KOPT-K1 (cell line): ENCODE results near the gene NUP50.
A peak's percentile ranks its signal among the peaks of the same experiment; 100 is the strongest.

Source experiments
- H3K27ac ChIP-seq: fragments of 200-600 bp; sonication (generic); 2 replicates; pipeline ENCODE4 v1.5.1; 2016; ENCODE audit warnings: antibody characterized with exemption, mild to moderate bottlenecking, low read depth, low read length; ENCODE audit not compliant: poor library complexity, severe bottlenecking
- H3K36me3 ChIP-seq: fragments of 200-600 bp; sonication (generic); 2 replicates; pipeline ENCODE4 v1.5.1; 2017; ENCODE audit warnings: antibody characterized with exemption, mild to moderate bottlenecking, low read length, moderate library complexity; ENCODE audit not compliant: insufficient read depth
- H3K9me3 ChIP-seq: fragments of 200-600 bp; sonication (generic); 2 replicates; pipeline ENCODE4 v1.5.1; 2017; ENCODE audit warnings: antibody characterized with exemption, low read length, mild to moderate bottlenecking; ENCODE audit not compliant: insufficient read depth, poor library complexity, severe bottlenecking

NUP50 gene

GRCh38 chr22:45163451-45164269 lies at the start of gene NUP50:
TSS of gene NUP50 (plus strand) at chr22:45163925. CDS start at chr22:45168178, 4,253 bp downstream.
- Histone ChIP-seq H3K36me3 (peaks cover 39% of the 10 kb centered on the region), H3K9me3 (no peaks in the 10 kb centered on the region), H3K27ac (peak within 1 kb of the TSS; percentile 98)

GRCh38 chr22:45120440-45120839 lies 43.3 kb upstream of the NUP50 start:
- H3K9me3 ChIP-seq, result peaks cover 7% of the 10 kb centered on the region
- H3K27ac ChIP-seq, result no peak overlapping the region
- no peaks in the 10 kb centered on the region for H3K36me3 ChIP-seq

GRCh38 chr22:45120931-45121330 lies 42.8 kb upstream of the NUP50 start:
- no peak overlapping the region for H3K27ac ChIP-seq
- H3K9me3 ChIP-seq, result peaks cover 4% of the 10 kb centered on the region
- H3K36me3 ChIP-seq, result no peaks in the 10 kb centered on the region

GRCh38 chr22:45124176-45124847 lies 39.4 kb upstream of the NUP50 start:
- no peaks in the 10 kb centered on the region for H3K36me3 ChIP-seq
- no peak overlapping the region for H3K27ac ChIP-seq
- H3K9me3 ChIP-seq, result no peaks in the 10 kb centered on the region

GRCh38 chr22:45125188-45125587 lies 38.5 kb upstream of the NUP50 start:
- no peaks in the 10 kb centered on the region for H3K9me3 ChIP-seq
- H3K27ac ChIP-seq, result no peak overlapping the region
- H3K36me3 ChIP-seq, result no peaks in the 10 kb centered on the region

GRCh38 chr22:45127866-45128265 lies 35.9 kb upstream of the NUP50 start:
- Histone ChIP-seq H3K36me3 (peaks cover 12% of the 10 kb centered on the region), H3K9me3 (no peaks in the 10 kb centered on the region), H3K27ac (no peak overlapping the region)

GRCh38 chr22:45129703-45130524 lies 33.8 kb upstream of the NUP50 start:
- peaks cover 10% of the 10 kb centered on the region for H3K9me3 ChIP-seq
- H3K27ac ChIP-seq, result no peak overlapping the region

GRCh38 chr22:45130891-45131290 lies 32.8 kb upstream of the NUP50 start:
- Histone ChIP-seq H3K27ac (no peak overlapping the region), H3K36me3 (peaks cover 33% of the 10 kb centered on the region), H3K9me3 (peaks cover 12% of the 10 kb centered on the region)

More at GRCh38 chr22:45129703-45130524, 33.8 kb upstream of the NUP50 start:
- H3K36me3 ChIP-seq, result peaks cover 25% of the 10 kb centered on the region

- no peak overlapping the region for H3K27ac ChIP-seq
- peaks cover 35% of the 10 kb centered on the region for H3K36me3 ChIP-seq
- peaks cover 12% of the 10 kb centered on the region for H3K9me3 ChIP-seq
Observed at GRCh38 chr22:45131749-45132148, 32.0 kb upstream of the NUP50 start.

GRCh38 chr22:45134313-45134712 lies 29.4 kb upstream of the NUP50 start:
- peaks cover 35% of the 10 kb centered on the region for H3K36me3 ChIP-seq
- H3K27ac ChIP-seq, result no peak overlapping the region
- peaks cover 12% of the 10 kb centered on the region for H3K9me3 ChIP-seq

GRCh38 chr22:45136594-45136993 lies 27.1 kb upstream of the NUP50 start:
- H3K27ac ChIP-seq, result no peak overlapping the region
- peaks cover 43% of the 10 kb centered on the region for H3K36me3 ChIP-seq
- H3K9me3 ChIP-seq, result peaks cover 12% of the 10 kb centered on the region

- Histone ChIP-seq H3K9me3 (peaks cover 8% of the 10 kb centered on the region), H3K36me3 (peaks cover 24% of the 10 kb centered on the region), H3K27ac (no peak overlapping the region)
Observed at GRCh38 chr22:45139693-45140092, 24.0 kb upstream of the NUP50 start.

- H3K9me3 ChIP-seq, result peaks cover 9% of the 10 kb centered on the region
- no peak overlapping the region for H3K27ac ChIP-seq
- peaks cover 23% of the 10 kb centered on the region for H3K36me3 ChIP-seq
Observed at GRCh38 chr22:45142376-45142775, 21.3 kb upstream of the NUP50 start.

GRCh38 chr22:45144916-45145315 lies 18.8 kb upstream of the NUP50 start:
- Histone ChIP-seq H3K9me3 (peaks cover 9% of the 10 kb centered on the region), H3K36me3 (peaks cover 39% of the 10 kb centered on the region), H3K27ac (no peak overlapping the region)

- H3K27ac ChIP-seq, result no peak overlapping the region
- peaks cover 5% of the 10 kb centered on the region for H3K9me3 ChIP-seq
- peaks cover 55% of the 10 kb centered on the region for H3K36me3 ChIP-seq
Observed at GRCh38 chr22:45149671-45150070, 14.1 kb upstream of the NUP50 start.
